HG02852 (cell line): ENCODE results near the gene RGS10.

ENCODE experiments used
- ATAC-seq: cut with Tn5 transposase; IDR thresholded peaks from one replicate; pipeline ENCODE4 v1.9.1; 2021; ENCODE audit warnings: mild to moderate bottlenecking, moderate library complexity; ENCODE audit not compliant: unreplicated experiment

Gene RGS10

DNA sequence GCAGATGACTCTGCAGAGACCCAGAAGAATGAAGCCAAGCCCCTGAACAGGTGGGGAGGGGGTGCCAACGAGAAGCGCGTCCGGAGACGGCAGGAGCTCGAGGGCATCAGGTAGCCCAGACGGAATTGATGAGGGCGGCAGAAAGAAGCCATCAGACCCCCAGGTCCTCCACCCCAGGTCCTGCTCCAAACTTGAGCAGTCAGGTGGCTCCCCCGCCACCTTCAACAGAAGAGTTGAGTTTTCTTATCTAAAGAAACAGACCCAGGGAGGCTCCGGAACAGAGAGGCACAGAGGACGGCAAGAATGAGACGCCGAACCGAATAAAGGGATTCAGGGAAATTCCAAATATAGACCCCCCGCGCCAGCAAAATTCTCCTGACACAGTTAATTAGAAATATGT lies 22.2 kb downstream of the RGS10 start:
- no peak for ATAC-seq

DNA sequence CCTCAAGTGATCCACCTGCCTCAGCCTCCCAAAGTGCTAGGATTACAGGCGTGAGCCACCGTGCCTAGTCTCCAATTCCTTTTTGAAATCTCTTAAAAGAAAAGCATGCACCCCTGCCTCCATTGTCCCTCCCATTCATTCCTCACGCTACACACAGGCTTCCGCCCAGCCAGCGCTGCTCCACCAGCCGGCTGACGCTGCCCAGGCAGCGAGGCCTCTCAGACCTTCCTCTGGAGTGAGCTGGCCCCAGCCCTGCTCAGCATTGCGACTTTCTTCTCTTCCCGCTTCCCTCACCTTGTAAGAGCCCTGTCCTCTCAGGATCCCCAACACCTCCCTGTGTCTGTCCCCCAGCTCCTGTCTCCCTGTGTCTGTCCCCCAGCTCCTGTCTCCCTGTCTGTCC lies 23.6 kb downstream of the RGS10 start:
- no peak for ATAC-seq

GRCh38 chr10:119518176-119518575 lies 24.3 kb downstream of the RGS10 start:
- peak; percentile 13 for ATAC-seq

GRCh38 chr10:119517235-119518141 lies 25.0 kb downstream of the RGS10 start:
- ATAC-seq: peak; percentile 62

GRCh38 chr10:119516381-119517234 lies 25.9 kb downstream of the RGS10 start:
- ATAC-seq: peak; percentile 72

DNA sequence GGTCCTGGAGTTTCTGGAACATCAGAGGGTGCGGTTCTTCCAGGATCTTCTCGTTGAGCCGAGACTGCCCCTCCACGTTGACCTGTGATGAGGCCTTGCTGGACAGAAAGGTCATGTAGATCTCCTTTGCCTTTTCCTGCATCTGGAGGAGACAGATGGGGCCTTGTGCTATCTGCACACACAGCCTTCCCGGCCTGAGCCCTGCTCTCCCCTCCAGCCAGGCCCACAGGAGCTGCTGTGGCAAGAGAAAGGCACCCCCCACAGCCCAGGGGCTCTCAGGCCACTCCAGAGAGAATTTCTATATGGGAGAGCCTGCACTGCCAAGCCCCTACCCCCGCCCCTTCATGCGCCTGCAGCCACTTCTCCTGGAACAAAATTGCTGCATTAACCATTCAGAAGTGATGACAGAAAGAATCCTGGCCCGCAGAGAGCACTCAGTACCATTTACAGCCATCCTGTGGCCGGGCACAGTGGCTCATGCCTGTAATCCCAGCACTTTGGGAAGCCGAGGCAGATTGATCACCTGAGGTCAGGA lies 26.9 kb downstream of the RGS10 start:
- ATAC-seq: no peak

DNA sequence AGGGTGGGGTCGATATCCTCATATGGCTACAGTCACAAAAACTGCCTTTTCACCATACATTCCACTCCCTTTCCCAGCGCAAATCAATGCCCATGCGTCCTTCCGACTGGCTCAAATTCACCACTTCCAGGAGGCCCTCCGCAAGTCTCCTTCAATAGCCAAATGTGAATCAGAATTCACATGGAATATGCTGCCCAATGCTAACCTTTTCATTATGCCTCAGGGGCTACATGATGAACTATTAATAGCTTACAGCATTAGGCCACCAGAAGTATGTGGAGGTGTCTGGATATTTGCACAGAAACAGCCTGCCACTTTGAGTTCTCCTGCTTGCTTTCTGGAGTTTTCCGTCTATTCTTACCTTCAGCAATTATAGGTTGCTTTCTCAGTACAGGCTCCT lies 27.7 kb downstream of the RGS10 start:
- ATAC-seq: no peak

GRCh38 chr10:119511828-119512515 lies 30.5 kb downstream of the RGS10 start:
- ATAC-seq: no peak

- ATAC-seq: no peak
These were observed 32.5 kb downstream of the RGS10 start for GRCh38 chr10:119509909-119510451.

DNA sequence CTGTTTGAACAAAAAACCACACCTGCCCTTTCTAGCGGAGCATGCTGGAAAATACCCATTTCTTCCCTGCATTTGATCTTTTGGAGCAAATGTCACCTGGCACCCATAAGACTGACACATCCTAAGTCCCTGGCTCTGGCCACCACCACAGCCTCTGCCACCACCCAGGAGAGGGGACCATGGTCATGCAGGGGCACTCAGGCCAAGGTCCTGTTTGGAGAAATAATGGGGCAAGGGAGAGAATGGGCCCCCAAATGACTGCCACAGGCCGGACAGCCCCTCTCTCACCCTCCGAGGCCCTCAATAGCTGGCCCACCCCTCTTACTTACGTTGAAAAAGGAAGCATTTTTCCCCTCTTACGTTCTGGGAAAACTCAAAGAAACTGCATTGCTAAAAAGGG lies 35.4 kb downstream of the RGS10 start:
- no peak for ATAC-seq

- ATAC-seq: no peak
These were observed 36.8 kb downstream of the RGS10 start for GRCh38 chr10:119505588-119506315.

- no peak for ATAC-seq
These were observed 37.4 kb downstream of the RGS10 start for GRCh38 chr10:119505131-119505551.

- ATAC-seq: no peak
These were observed 37.9 kb downstream of the RGS10 start for GRCh38 chr10:119504651-119505050.

- no peak for ATAC-seq
These were observed 38.7 kb downstream of the RGS10 start for GRCh38 chr10:119503821-119504220.

GRCh38 chr10:119502618-119503155 lies 39.8 kb downstream of the RGS10 start:
- no peak for ATAC-seq

- peak; percentile 46 for ATAC-seq
These were observed 40.3 kb downstream of the RGS10 start for GRCh38 chr10:119502209-119502608.

GRCh38 chr10:119501690-119502089 lies 40.8 kb downstream of the RGS10 start:
- no peak for ATAC-seq

DNA sequence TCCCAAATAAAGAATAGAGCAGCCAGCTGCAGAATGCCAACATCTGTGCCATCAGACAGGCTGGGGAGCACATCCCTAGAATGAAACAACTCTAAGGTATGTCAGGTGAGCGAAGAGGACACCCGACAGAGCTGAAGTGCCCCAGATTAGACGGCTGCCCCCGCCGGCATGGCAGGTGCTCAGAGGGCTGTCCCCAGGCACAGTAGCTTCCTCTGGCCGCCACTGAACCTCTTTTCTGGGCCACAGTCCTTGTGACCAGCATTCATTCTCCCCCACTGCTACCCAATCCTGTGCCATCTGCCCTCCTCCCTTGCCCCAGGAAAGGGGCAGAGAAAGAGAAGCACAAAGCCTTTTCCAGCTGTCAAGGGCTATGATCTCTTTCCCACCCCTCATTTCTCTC lies 41.7 kb downstream of the RGS10 start:
- no peak for ATAC-seq

DNA sequence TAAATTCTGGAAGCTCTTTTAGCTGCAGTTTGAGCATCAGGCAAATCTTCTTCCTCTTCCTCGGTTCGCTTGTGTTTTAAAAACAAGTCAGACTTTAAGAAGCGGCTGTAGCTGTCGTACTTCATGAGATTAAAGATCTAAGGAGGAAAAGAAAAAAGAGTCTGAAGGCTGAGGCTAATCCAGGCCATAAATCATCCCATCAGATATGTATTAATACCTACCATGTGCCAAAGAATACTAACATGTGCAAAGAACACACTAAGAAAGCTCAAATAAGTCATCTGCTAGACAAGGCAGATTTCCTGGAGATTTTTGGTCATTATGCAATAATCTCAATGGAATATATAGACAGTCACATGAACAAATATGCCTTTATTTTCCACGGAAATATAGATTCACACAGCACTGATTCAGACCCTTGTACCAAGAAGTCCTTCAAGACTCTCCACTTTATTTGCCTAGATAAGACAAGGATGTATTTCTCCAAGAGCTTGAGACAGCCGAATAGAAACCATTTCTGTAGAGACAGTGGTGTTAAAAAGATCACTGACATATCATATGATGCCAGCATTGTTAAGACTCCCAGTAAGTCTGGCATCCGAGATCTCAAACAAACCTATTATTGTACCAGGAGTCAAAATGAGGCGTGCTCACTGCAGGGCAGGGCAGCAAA lies 42.3 kb downstream of the RGS10 start:
- no peak for ATAC-seq
